ENCODE results near the gene EMP1. TPM values are rescaled to one million over a fixed set of nuclear protein-coding genes. Genes with fewer than 3 reads are reported as not detected.
A peak's percentile ranks its signal among the peaks of the same experiment; 100 is the strongest.

The EMP1 gene
- total RNA-seq, 1 donor from 2014 or later: not detected

- no peak for TF ChIP-seq CTCF (IDR thresholded peaks at IDR 0.05; ENCODE audit: partially characterized antibody, unreplicated experiment)
- peaks cover 2% of the 10 kb centered on the region for H3K27me3 Mint-ChIP-seq (ENCODE audit: unreplicated experiment)
- no peaks in the 10 kb centered on the region for H3K36me3 Mint-ChIP-seq (ENCODE audit: unreplicated experiment)
- H3K4me3 Mint-ChIP-seq (ENCODE audit: unreplicated experiment): no peak overlapping the region
- peaks cover 1% of the 10 kb centered on the region for H3K4me1 Mint-ChIP-seq (ENCODE audit: low read depth, unreplicated experiment)
- DNase-seq: no peak
- H3K9me3 Mint-ChIP-seq (ENCODE audit: unreplicated experiment): no peaks in the 10 kb centered on the region
- H3K27ac Mint-ChIP-seq (ENCODE audit: unreplicated experiment): peak overlapping the region; percentile 31
Observed at GRCh38 chr12:13200841-13201240, 4.3 kb downstream of the EMP1 start.

- no peak overlapping the region for H3K27ac Mint-ChIP-seq (ENCODE audit: unreplicated experiment)
- TF ChIP-seq CTCF (IDR thresholded peaks at IDR 0.05; ENCODE audit: partially characterized antibody, unreplicated experiment): no peak
Observed at GRCh38 chr12:13203034-13203922, 6.8 kb downstream of the EMP1 start.

GRCh38 chr12:13204428-13204827, 7.9 kb downstream of the EMP1 start:
- no peak overlapping the region for H3K27ac Mint-ChIP-seq (ENCODE audit: unreplicated experiment)
- no peak for DNase-seq

More at GRCh38 chr12:13203034-13203922, 6.8 kb downstream of the EMP1 start:
- H3K36me3 Mint-ChIP-seq (ENCODE audit: unreplicated experiment): no peaks in the 10 kb centered on the region
- no peak for DNase-seq
- no peak overlapping the region for H3K4me3 Mint-ChIP-seq (ENCODE audit: unreplicated experiment)
- H3K27me3 Mint-ChIP-seq (ENCODE audit: unreplicated experiment): peaks cover 3% of the 10 kb centered on the region
- no peaks in the 10 kb centered on the region for H3K9me3 Mint-ChIP-seq (ENCODE audit: unreplicated experiment)
- H3K4me1 Mint-ChIP-seq (ENCODE audit: low read depth, unreplicated experiment): peaks cover 1% of the 10 kb centered on the region

GRCh38 chr12:13205809-13206559, 9.5 kb downstream of the EMP1 start:
- H3K27me3 Mint-ChIP-seq (ENCODE audit: unreplicated experiment): peaks cover 3% of the 10 kb centered on the region

More at GRCh38 chr12:13204428-13204827, 7.9 kb downstream of the EMP1 start:
- Mint-ChIP-seq H3K4me1 (ENCODE audit: low read depth, unreplicated experiment) (peaks cover under 1% of the 10 kb centered on the region), H3K4me3 (ENCODE audit: unreplicated experiment) (no peak overlapping the region), H3K9me3 (ENCODE audit: unreplicated experiment) (no peaks in the 10 kb centered on the region), H3K27me3 (ENCODE audit: unreplicated experiment) (peaks cover 3% of the 10 kb centered on the region), H3K36me3 (ENCODE audit: unreplicated experiment) (no peaks in the 10 kb centered on the region)
- TF ChIP-seq CTCF (IDR thresholded peaks at IDR 0.05; ENCODE audit: partially characterized antibody, unreplicated experiment): no peak

More at GRCh38 chr12:13205809-13206559, 9.5 kb downstream of the EMP1 start:
- Mint-ChIP-seq H3K9me3 (ENCODE audit: unreplicated experiment) (no peaks in the 10 kb centered on the region), H3K36me3 (ENCODE audit: unreplicated experiment) (no peaks in the 10 kb centered on the region), H3K4me1 (ENCODE audit: low read depth, unreplicated experiment) (no peaks in the 10 kb centered on the region), H3K27ac (ENCODE audit: unreplicated experiment) (no peak overlapping the region), H3K4me3 (ENCODE audit: unreplicated experiment) (no peak overlapping the region)
- TF ChIP-seq CTCF (IDR thresholded peaks at IDR 0.05; ENCODE audit: partially characterized antibody, unreplicated experiment): no peak
- no peak for DNase-seq
